IMR-90 (cell line): Measurements from ENCODE around the gene HNRNPA3. TPM values are rescaled to one million over a fixed set of nuclear protein-coding genes. Genes with fewer than 3 reads are reported as not detected.

ENCODE experiments used
- ATAC-seq: fragments of 200-7000 bp; cut with Tn5 transposase; 2 replicates; pipeline ENCODE4 v1.9.1; 2020; ENCODE audit warnings: low read depth, mild to moderate bottlenecking, moderate library complexity
- BruUV-seq: library from RNA; stranded (reverse); fragments of 400-500 nt; replicated peaks from 2 replicates; lab custom pipeline; 2021; lab: Mats Ljungman, UMichigan
- CTCF ChIA-PET: fragments of 300-600 bp; formaldehyde crosslinking; extraction: SDS; loops from one replicate; lab custom pipeline; 2021; ENCODE audit warnings: antibody characterized with exemption; lab: Yijun Ruan, JAX
- POLR2A ChIA-PET: fragments of 300-600 bp; sonication (Branson Sonifier 250); formaldehyde crosslinking; loops from one replicate; lab custom pipeline; 2022; ENCODE audit warnings: antibody characterized with exemption; ENCODE audit not compliant: unreplicated experiment; lab: Charles Lee
- DNase-seq: peaks from one replicate; pipeline ENCODE4 v3.0.0; 2013
- H2AFZ ChIP-seq: replicated peaks from 2 replicates; pipeline ENCODE3; 2013; ENCODE audit warnings: low read length, mild to moderate bottlenecking; ENCODE audit not compliant: poor library complexity
- H2AK5ac ChIP-seq: 2 replicates; pipeline ENCODE4 v1.6.1; 2013; ENCODE audit warnings: low read depth, low read length, inconsistent platforms
- H2AK9ac ChIP-seq: replicated peaks from 2 replicates; pipeline ENCODE3; 2013; ENCODE audit warnings: mild to moderate bottlenecking, low read depth, low read length, moderate library complexity; ENCODE audit not compliant: poor library complexity
- H2BK120ac ChIP-seq: 2 replicates; pipeline ENCODE4 v1.6.1; 2013; ENCODE audit warnings: low read depth, low read length, inconsistent platforms
- H2BK15ac ChIP-seq: 3 replicates; pipeline ENCODE4 v1.6.1; 2013; ENCODE audit warnings: low read depth, low read length, inconsistent platforms
- H2BK20ac ChIP-seq: 2 replicates; pipeline ENCODE4 v1.6.1; 2013; ENCODE audit warnings: low read depth, mild to moderate bottlenecking, inconsistent platforms, low read length, moderate library complexity
- H2BK5ac ChIP-seq: 2 replicates; pipeline ENCODE4 v1.6.1; 2013; ENCODE audit warnings: mild to moderate bottlenecking, low read depth, low read length, inconsistent platforms; ENCODE audit not compliant: poor library complexity, severe bottlenecking
- H3K14ac ChIP-seq: replicated peaks from 2 replicates; pipeline ENCODE4 v1.6.1; 2013; ENCODE audit warnings: low read depth, low read length, inconsistent platforms
- H3K18ac ChIP-seq: 2 replicates; pipeline ENCODE4 v1.6.1; 2013; ENCODE audit warnings: low read depth, low read length, control low read depth
- H3K23ac ChIP-seq: 2 replicates; pipeline ENCODE4 v1.6.1; 2013; ENCODE audit warnings: low read depth, low read length, inconsistent platforms
- H3K27ac ChIP-seq: 2 replicates; pipeline ENCODE4 v1.5.1; 2013; ENCODE audit warnings: mild to moderate bottlenecking, control low read depth, low read length; ENCODE audit not compliant: insufficient read depth
- H3K27me3 ChIP-seq: 2 replicates; pipeline ENCODE4 v1.6.1; 2013; ENCODE audit warnings: low read length; ENCODE audit not compliant: control insufficient read depth, insufficient read depth
- H3K36me3 ChIP-seq: 2 replicates; pipeline ENCODE4 v1.6.1; 2013; ENCODE audit warnings: low read length, mixed read lengths; ENCODE audit not compliant: control insufficient read depth, insufficient read depth
- H3K4ac ChIP-seq: 2 replicates; pipeline ENCODE4 v1.6.1; 2013; ENCODE audit warnings: low read depth, low read length, inconsistent platforms
- H3K4me1 ChIP-seq: 2 replicates; pipeline ENCODE4 v1.6.1; 2013; ENCODE audit warnings: low read length, mixed read lengths; ENCODE audit not compliant: control insufficient read depth, insufficient read depth
- H3K4me2 ChIP-seq: 2 replicates; pipeline ENCODE4 v1.6.1; 2013; ENCODE audit warnings: low read depth, mild to moderate bottlenecking, control low read depth, low read length, moderate library complexity
- H3K4me3 ChIP-seq: 2 replicates; pipeline ENCODE4 v1.5.1; 2013; ENCODE audit warnings: low read depth, mild to moderate bottlenecking, control low read depth, low read length, moderate library complexity; ENCODE audit not compliant: insufficient read depth
- H3K56ac ChIP-seq: 2 replicates; pipeline ENCODE4 v1.6.1; 2013; ENCODE audit warnings: low read length, inconsistent platforms; ENCODE audit not compliant: insufficient read depth; ENCODE audit errors: extremely low read depth
- H3K79me1 ChIP-seq, 2 experiments: 2 replicates each; pipeline ENCODE4 v1.6.1; 2013; ENCODE audit warnings: low read length in 2 of 2, inconsistent platforms in 1 of 2, low read depth in 1 of 2
- H3K9ac ChIP-seq: 2 replicates; pipeline ENCODE4 v1.6.1; 2013; ENCODE audit warnings: low read depth, low read length, control low read depth
- H3K9me1 ChIP-seq: 2 replicates; pipeline ENCODE4 v1.6.1; 2013; ENCODE audit warnings: low read length, inconsistent platforms; ENCODE audit not compliant: insufficient read depth
- H3K9me3 ChIP-seq: 2 replicates; pipeline ENCODE4 v1.6.1; 2013; ENCODE audit warnings: low read length; ENCODE audit not compliant: control insufficient read depth, insufficient read depth
- H4K20me1 ChIP-seq: 2 replicates; pipeline ENCODE4 v1.6.1; 2013; ENCODE audit warnings: low read length, inconsistent platforms; ENCODE audit not compliant: insufficient read depth
- H4K5ac ChIP-seq: 2 replicates; pipeline ENCODE4 v1.6.1; 2013; ENCODE audit warnings: mild to moderate bottlenecking, low read depth, low read length, control low read depth
- H4K8ac ChIP-seq, 2 experiments: 2 replicates each; pipeline ENCODE4 v1.6.1; 2013; ENCODE audit warnings: low read depth in 2 of 2, low read length in 2 of 2, control low read depth in 1 of 2, inconsistent platforms in 1 of 2
- H4K91ac ChIP-seq: 2 replicates; pipeline ENCODE4 v1.6.1; 2013; ENCODE audit warnings: low read depth, low read length, inconsistent platforms; ENCODE audit not compliant: insufficient read depth
- BHLHE40 ChIP-seq: fragments of 150-350 bp; IDR thresholded peaks from 2 replicates; pipeline ENCODE4 v1.6.1; 2016; ENCODE audit warnings: mild to moderate bottlenecking, low read depth, low read length
- CEBPB ChIP-seq: IDR thresholded peaks from 2 replicates; pipeline ENCODE4 v1.6.1; 2012; ENCODE audit warnings: low read depth, low read length, improper control_type of control experiment
- CHD1 ChIP-seq: IDR thresholded peaks from 2 replicates; pipeline ENCODE4 v1.6.1; 2012; ENCODE audit warnings: low read depth, low read length, improper control_type of control experiment
- ELK1 ChIP-seq: fragments of 150-350 bp; IDR thresholded peaks from 2 replicates; pipeline ENCODE4 v1.6.1; 2016; ENCODE audit warnings: low read depth, mild to moderate bottlenecking, low read length, moderate library complexity, borderline replicate concordance
- FOS ChIP-seq: fragments of 150-350 bp; IDR thresholded peaks from 2 replicates; pipeline ENCODE4 v1.6.1; 2016; ENCODE audit warnings: low read depth, low read length
- MAFK ChIP-seq: IDR thresholded peaks from 2 replicates; pipeline ENCODE4 v1.6.1; 2012; ENCODE audit warnings: low read depth, low read length, improper control_type of control experiment
- MAZ ChIP-seq: IDR thresholded peaks from 2 replicates; pipeline ENCODE4 v1.6.1; 2012; ENCODE audit warnings: low read depth, mild to moderate bottlenecking, low read length, improper control_type of control experiment, moderate library complexity, borderline replicate concordance
- MXI1 ChIP-seq: IDR thresholded peaks from 2 replicates; pipeline ENCODE4 v1.6.1; 2012; ENCODE audit warnings: low read depth, mild to moderate bottlenecking, low read length, moderate library complexity, borderline replicate concordance
- NFE2L2 ChIP-seq: fragments of 150-350 bp; IDR thresholded peaks from 2 replicates; pipeline ENCODE4 v1.6.1; 2016; ENCODE audit warnings: low read depth, mild to moderate bottlenecking, low read length
- POLR2A ChIP-seq: IDR thresholded peaks from 2 replicates; pipeline ENCODE4 v1.6.1; 2012; ENCODE audit warnings: mild to moderate bottlenecking, low read depth, low read length
- RAD21 ChIP-seq: IDR thresholded peaks from 2 replicates; pipeline ENCODE4 v1.6.1; 2012; ENCODE audit warnings: low read length, improper control_type of control experiment
- RFX5 ChIP-seq: IDR thresholded peaks from 2 replicates; pipeline ENCODE4 v1.8.0; 2012; ENCODE audit warnings: low read depth, mild to moderate bottlenecking, low read length, moderate library complexity
- SMC3 ChIP-seq: fragments of 150-350 bp; IDR thresholded peaks from 2 replicates; pipeline ENCODE4 v1.6.1; 2016; ENCODE audit warnings: low read depth, mild to moderate bottlenecking, antibody characterized with exemption, low read length, moderate library complexity
- WGBS, 2 experiments: methylation state at CpG; one replicate each; pipeline versions ENCODE4 v1.1.5 to v1.1.7; 2013; ENCODE audit warnings: missing lambda C conversion rate in 2 of 2; ENCODE audit not compliant: insufficient read length in 1 of 2; ENCODE audit errors: extremely low coverage in 2 of 2; 5-methylcytosine and 5-hydroxymethylcytosine counted together
- dilution Hi-C: fragments of 300-500 bp; cut with HindIII; formaldehyde crosslinking; loops from one replicate; pipeline ENCODE4 v1.14.3; 2018; ENCODE audit warnings: low sequenced_read_pairs; ENCODE audit not compliant: unreplicated experiment
- in situ Hi-C: fragments of 300-500 bp; cut with MboI; formaldehyde crosslinking; loops from 3 replicates; pipeline ENCODE4 v1.14.3; 2019; ENCODE audit warnings: low sequenced_read_pairs, inconsistent platforms, mixed read lengths
- intact Hi-C: fragments of 100-400 bp; cut with micrococcal nuclease; formaldehyde crosslinking; loops from 2 replicates; pipeline ENCODE4 v1.10.0; 2022
- polyA plus RNA-seq, 3 experiments: library from polyadenylated mRNA; depleted of rRNA; stranded (reverse); fragments of >200 nt; gene quantifications; 2 replicates each; pipeline ENCODE4 v1.2.3, GENCODE V29; 2012; ENCODE audit warnings: low replicate concordance in 1 of 3
- total RNA-seq: library from RNA; depleted of rRNA; stranded (reverse); fragments of >200 nt; gene quantifications from 2 replicates; pipeline ENCODE4 v1.2.3, GENCODE V29; 2012
- TF ChIP-seq, protein P1 (sequence below): conservative IDR thresholded peaks from 2 replicates; pipeline ENCODE4 v1.5.1; 2012; ENCODE audit warnings: mild to moderate bottlenecking, low read depth, low read length, improper control_type of control experiment
- TF ChIP-seq, protein P2 (sequence below): fragments of 150-350 bp; IDR thresholded peaks from 2 replicates; pipeline ENCODE4 v1.6.1; 2017; ENCODE audit warnings: mild to moderate bottlenecking, antibody characterized with exemption, low read length, low read depth

HNRNPA3 gene
- total and polyA plus RNA-seq, 2 of the 4 experiments (the other 2 are of a cell fraction): 18.6 to 111 TPM

GRCh38 chr2:177171418-177171865 is 41.2 kb upstream of the HNRNPA3 start:
- Histone ChIP-seq H3K9me1 (peaks cover 11% of the 10 kb centered on the region; the same call in 1 of the 2 replicates), H3K27ac (no peak overlapping the region), H2BK20ac (peak overlapping the region; percentile 80), H3K4me3 (no peak overlapping the region), H3K36me3 (no peaks in the 10 kb centered on the region), H3K56ac (no peak overlapping the region), H3K4me1 (peaks cover 11% of the 10 kb centered on the region), H2BK15ac (peak overlapping the region; percentile 77; the same call in 2 of the 3 replicates), H2AFZ (no peak overlapping the region), H3K18ac (peak overlapping the region; percentile 73; the same call in 1 of the 2 replicates), H3K27me3 (no peaks in the 10 kb centered on the region), H3K4ac (peak overlapping the region; percentile 69), H2AK9ac (no peak overlapping the region), H3K9ac (no peak overlapping the region), H4K8ac (peak overlapping the region in 1 of 2 experiments; percentile 37; a peak in 1 of 4 replicates), H3K9me3 (no peaks in the 10 kb centered on the region), H4K91ac (peak overlapping the region; percentile 68; the same call in 1 of the 2 replicates), H3K79me1 (peaks cover 3% of the 10 kb centered on the region in 2 experiments; a peak in 3 of 4 replicates), H2BK5ac (no peak overlapping the region), H3K4me2 (no peak overlapping the region), H3K14ac (0 out of 2 replicates have a peak overlapping the region, but pooled peaks have one; percentile 40), H4K5ac (peak overlapping the region; percentile 30; the same call in 1 of the 2 replicates), H4K20me1 (no peaks in the 10 kb centered on the region), H2BK120ac (peak overlapping the region; percentile 85), H2AK5ac (peak overlapping the region; percentile 21; the same call in 1 of the 2 replicates), H3K23ac (no peak overlapping the region)
- POLR2A ChIA-PET: no interaction called here
- BruUV-seq: no TSS peak
- dilution Hi-C loops: no loop called here
- in situ Hi-C loops: no loop called here
- ATAC-seq (no peak), DNase-seq (no peak)
- CTCF ChIA-PET: no interaction called here
- intact Hi-C loops: no loop called here
- no CpG with 5 or more reads among the region's 4 CpGs for WGBS, 2 experiments
- TF ChIP-seq MXI1: no peak
- no peak for TF ChIP-seq ELK1
- TF ChIP-seq POLR2A: no peak
- no peak for TF ChIP-seq CEBPB
- no peak for TF ChIP-seq FOS
- no peak for TF ChIP-seq BHLHE40
- TF ChIP-seq SMC3: no peak
- TF ChIP-seq NFE2L2: no peak
- TF ChIP-seq MAFK: no peak
- TF ChIP-seq RAD21: no peak
- no peak for TF ChIP-seq RFX5
- TF ChIP-seq, protein P1, sequence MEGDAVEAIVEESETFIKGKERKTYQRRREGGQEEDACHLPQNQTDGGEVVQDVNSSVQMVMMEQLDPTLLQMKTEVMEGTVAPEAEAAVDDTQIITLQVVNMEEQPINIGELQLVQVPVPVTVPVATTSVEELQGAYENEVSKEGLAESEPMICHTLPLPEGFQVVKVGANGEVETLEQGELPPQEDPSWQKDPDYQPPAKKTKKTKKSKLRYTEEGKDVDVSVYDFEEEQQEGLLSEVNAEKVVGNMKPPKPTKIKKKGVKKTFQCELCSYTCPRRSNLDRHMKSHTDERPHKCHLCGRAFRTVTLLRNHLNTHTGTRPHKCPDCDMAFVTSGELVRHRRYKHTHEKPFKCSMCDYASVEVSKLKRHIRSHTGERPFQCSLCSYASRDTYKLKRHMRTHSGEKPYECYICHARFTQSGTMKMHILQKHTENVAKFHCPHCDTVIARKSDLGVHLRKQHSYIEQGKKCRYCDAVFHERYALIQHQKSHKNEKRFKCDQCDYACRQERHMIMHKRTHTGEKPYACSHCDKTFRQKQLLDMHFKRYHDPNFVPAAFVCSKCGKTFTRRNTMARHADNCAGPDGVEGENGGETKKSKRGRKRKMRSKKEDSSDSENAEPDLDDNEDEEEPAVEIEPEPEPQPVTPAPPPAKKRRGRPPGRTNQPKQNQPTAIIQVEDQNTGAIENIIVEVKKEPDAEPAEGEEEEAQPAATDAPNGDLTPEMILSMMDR: no peak
- TF ChIP-seq MAZ: no peak
- TF ChIP-seq, protein P2, sequence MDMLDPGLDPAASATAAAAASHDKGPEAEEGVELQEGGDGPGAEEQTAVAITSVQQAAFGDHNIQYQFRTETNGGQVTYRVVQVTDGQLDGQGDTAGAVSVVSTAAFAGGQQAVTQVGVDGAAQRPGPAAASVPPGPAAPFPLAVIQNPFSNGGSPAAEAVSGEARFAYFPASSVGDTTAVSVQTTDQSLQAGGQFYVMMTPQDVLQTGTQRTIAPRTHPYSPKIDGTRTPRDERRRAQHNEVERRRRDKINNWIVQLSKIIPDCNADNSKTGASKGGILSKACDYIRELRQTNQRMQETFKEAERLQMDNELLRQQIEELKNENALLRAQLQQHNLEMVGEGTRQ: no peak
- TF ChIP-seq CHD1: no peak
